Type B pancreatic cell (in vitro differentiated cells): ENCODE data around the gene MBOAT7. TPM values are rescaled to one million over a fixed set of nuclear protein-coding genes. Genes with fewer than 3 reads are reported as not detected.

ENCODE experiments used
- DNase-seq: peaks from one replicate; pipeline ENCODE4 v3.0.0; 2021; ENCODE audit warnings: mixed read lengths; ENCODE audit not compliant: unreplicated experiment; ENCODE audit errors: extremely low spot score
- H3K27ac Mint-ChIP-seq: 2 replicates; pipeline ENCODE4 v1.8.0; 2021; ENCODE audit warnings: mild to moderate bottlenecking, mixed read lengths
- H3K27me3 Mint-ChIP-seq: 2 replicates; pipeline ENCODE4 v1.8.0; 2021; ENCODE audit warnings: mixed read lengths
- H3K36me3 Mint-ChIP-seq: 2 replicates; pipeline ENCODE4 v1.8.0; 2021; ENCODE audit warnings: mixed read lengths
- H3K4me1 Mint-ChIP-seq: one replicate; pipeline ENCODE4 v1.8.0; 2021; ENCODE audit warnings: mixed read lengths; ENCODE audit not compliant: unreplicated experiment
- H3K4me3 Mint-ChIP-seq: 2 replicates; pipeline ENCODE4 v1.8.0; 2021; ENCODE audit warnings: mild to moderate bottlenecking, mixed read lengths
- H3K9me3 Mint-ChIP-seq: 2 replicates; pipeline ENCODE4 v1.8.0; 2021; ENCODE audit warnings: mixed read lengths
- total RNA-seq: library from RNA; stranded (reverse); gene quantifications from 2 replicates; pipeline ENCODE4 v1.2.1, GENCODE V29; 2021; ENCODE audit warnings: low replicate concordance
- TF ChIP-seq, protein P1 (sequence below): fragments of 200-600 bp; sonication (generic); conservative IDR thresholded peaks from 2 replicates; pipeline ENCODE4 v1.5.0; 2021; ENCODE audit warnings: antibody characterized with exemption, mild to moderate bottlenecking

The MBOAT7 gene
- total RNA-seq, 1 donor from 2014 or later, result 73.3 TPM

- Mint-ChIP-seq H3K4me1 (no peaks in the 10 kb centered on the region), H3K9me3 (no peaks in the 10 kb centered on the region), H3K36me3 (peaks cover 24% of the 10 kb centered on the region), H3K27ac (no peak overlapping the region), H3K4me3 (no peak overlapping the region), H3K27me3 (no peaks in the 10 kb centered on the region)
- DNase-seq, result no peak
- TF ChIP-seq, protein P1, sequence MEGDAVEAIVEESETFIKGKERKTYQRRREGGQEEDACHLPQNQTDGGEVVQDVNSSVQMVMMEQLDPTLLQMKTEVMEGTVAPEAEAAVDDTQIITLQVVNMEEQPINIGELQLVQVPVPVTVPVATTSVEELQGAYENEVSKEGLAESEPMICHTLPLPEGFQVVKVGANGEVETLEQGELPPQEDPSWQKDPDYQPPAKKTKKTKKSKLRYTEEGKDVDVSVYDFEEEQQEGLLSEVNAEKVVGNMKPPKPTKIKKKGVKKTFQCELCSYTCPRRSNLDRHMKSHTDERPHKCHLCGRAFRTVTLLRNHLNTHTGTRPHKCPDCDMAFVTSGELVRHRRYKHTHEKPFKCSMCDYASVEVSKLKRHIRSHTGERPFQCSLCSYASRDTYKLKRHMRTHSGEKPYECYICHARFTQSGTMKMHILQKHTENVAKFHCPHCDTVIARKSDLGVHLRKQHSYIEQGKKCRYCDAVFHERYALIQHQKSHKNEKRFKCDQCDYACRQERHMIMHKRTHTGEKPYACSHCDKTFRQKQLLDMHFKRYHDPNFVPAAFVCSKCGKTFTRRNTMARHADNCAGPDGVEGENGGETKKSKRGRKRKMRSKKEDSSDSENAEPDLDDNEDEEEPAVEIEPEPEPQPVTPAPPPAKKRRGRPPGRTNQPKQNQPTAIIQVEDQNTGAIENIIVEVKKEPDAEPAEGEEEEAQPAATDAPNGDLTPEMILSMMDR, result no peak
These were observed 37.9 kb downstream of the MBOAT7 start for GRCh38 chr19:54151362-54152035.

- no peak overlapping the region for H3K27ac Mint-ChIP-seq
- peaks cover 20% of the 10 kb centered on the region for H3K36me3 Mint-ChIP-seq
- H3K9me3 Mint-ChIP-seq, result no peaks in the 10 kb centered on the region
- no peaks in the 10 kb centered on the region for H3K4me1 Mint-ChIP-seq
- DNase-seq, result no peak
- H3K27me3 Mint-ChIP-seq, result no peaks in the 10 kb centered on the region
- TF ChIP-seq, protein P1, result no peak
- no peak overlapping the region for H3K4me3 Mint-ChIP-seq
These were observed 40.2 kb downstream of the MBOAT7 start for GRCh38 chr19:54149021-54149812.

GRCh38 chr19:54148158-54148557 lies 41.2 kb downstream of the MBOAT7 start:
- Mint-ChIP-seq H3K9me3 (no peaks in the 10 kb centered on the region), H3K4me1 (no peaks in the 10 kb centered on the region)

DNA sequence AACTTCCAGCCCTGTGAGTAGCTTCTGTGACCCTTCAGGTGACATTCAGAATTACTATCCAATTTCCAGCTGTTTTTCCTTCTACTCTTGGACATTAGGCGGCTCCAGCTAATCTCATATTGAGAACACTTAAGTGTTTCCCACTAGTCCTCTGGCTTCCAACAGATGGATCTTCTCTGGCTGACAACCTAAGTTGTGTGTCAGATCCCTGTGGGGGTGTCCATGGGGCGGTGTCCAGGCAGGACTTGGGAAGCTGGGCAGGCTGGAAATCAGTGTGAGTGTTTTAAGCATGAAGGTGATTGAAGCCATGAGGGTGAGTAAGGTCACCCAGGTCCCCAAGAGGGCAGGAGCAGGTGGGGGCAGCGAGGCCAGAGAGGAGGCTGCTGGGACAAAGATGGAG lies 41.7 kb downstream of the MBOAT7 start:
- Mint-ChIP-seq H3K4me1 (no peaks in the 10 kb centered on the region), H3K9me3 (no peaks in the 10 kb centered on the region), H3K4me3 (no peak overlapping the region), H3K27ac (no peak overlapping the region), H3K36me3 (peaks cover 20% of the 10 kb centered on the region), H3K27me3 (no peaks in the 10 kb centered on the region)
- DNase-seq, result no peak
- TF ChIP-seq, protein P1, result no peak

More at GRCh38 chr19:54148158-54148557, 41.2 kb downstream of the MBOAT7 start:
- TF ChIP-seq, protein P1, result no peak
- H3K27me3 Mint-ChIP-seq, result no peaks in the 10 kb centered on the region
- H3K4me3 Mint-ChIP-seq, result no peak overlapping the region
- DNase-seq, result no peak
- no peak overlapping the region for H3K27ac Mint-ChIP-seq
- H3K36me3 Mint-ChIP-seq, result peaks cover 20% of the 10 kb centered on the region

DNA sequence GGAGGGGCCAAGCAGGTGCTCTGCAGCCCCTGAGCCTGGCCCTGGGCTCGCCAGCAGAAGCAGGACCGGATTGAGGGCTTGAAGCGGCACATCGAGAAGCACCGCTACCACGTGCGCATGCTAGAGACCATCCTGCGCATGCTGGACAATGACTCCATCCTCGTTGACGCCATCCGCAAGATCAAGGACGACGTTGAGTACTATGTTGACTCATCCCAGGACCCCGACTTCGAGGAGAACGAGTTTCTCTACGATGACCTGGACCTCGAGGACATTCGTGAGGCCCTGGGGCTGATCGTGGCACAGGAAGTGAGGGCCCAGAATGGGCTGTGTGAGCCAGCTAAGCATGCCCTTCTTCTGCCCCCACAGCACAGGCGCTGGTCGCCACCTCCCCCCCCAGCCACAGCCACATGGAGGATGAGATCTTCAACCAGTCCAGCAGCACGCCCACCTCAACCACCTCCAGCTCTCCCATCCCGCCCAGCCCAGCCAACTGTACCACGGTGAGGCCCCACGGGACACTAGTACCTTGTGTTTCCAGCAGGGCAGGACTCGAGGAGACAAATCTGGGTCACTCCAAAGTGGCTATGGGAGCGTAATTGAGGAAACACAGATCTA lies 43.7 kb downstream of the MBOAT7 start:
- H3K9me3 Mint-ChIP-seq, result no peaks in the 10 kb centered on the region
- TF ChIP-seq, protein P1, result no peak
- H3K27me3 Mint-ChIP-seq, result no peaks in the 10 kb centered on the region
- H3K4me3 Mint-ChIP-seq, result no peak overlapping the region
- peaks cover 2% of the 10 kb centered on the region for H3K4me1 Mint-ChIP-seq
- H3K27ac Mint-ChIP-seq, result no peak overlapping the region
- DNase-seq, result no peak
- H3K36me3 Mint-ChIP-seq, result peaks cover 17% of the 10 kb centered on the region
